Suppressor macrophage treated with lipopolysaccharide for 4 hours (primary cell): Measurements from ENCODE around the gene CCDC88C.
"Not testable (repeated sequence)": the region's sequence is repeated elsewhere in the genome, so short reads cannot be mapped to it uniquely, and the experiment has no call there.

Experiments used
- DNase-seq: peaks from one replicate; pipeline ENCODE4 v3.0.0-alpha.2; 2020

Gene CCDC88C

DNA sequence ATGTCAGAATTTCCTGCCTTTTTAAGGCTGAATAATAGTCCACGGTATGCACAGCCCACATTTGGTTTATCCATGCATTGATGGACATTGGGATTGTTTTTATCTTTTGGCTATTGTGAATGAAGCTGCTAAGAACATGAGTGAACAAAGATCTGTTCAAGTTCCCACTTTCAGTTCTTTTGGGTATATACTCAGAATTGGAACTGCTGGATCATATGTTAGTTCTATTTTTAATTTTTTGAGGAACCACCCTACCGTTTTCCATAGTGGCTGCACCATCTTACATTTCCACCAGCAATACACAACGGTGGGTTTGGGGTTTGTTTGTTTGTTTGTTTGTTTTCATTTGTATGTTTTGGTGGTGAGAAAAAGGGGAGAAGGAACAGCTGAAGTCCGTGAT, 179.5 kb downstream of the CCDC88C start:
- peak; percentile 62 for DNase-seq

DNA sequence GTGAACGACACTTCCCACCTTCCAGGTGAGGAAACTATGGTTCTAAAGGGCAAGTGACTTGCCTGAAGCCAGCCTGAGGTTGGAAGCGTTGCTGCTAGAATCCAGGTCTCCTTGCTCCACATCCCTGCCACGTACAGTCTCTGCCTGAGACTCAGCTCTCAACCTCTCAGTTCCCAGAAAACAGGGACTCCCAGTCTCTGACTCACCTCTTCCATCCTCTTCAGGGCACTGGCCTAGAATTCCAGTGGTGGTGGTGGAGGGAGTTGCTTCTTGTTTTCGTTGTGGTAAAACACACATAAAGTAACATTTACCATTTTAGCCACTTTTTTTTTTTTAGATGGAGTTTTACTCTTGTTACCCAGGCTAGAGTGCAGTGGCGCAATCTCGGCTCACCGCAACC, 180.4 kb downstream of the CCDC88C start:
- no peak for DNase-seq

DNA sequence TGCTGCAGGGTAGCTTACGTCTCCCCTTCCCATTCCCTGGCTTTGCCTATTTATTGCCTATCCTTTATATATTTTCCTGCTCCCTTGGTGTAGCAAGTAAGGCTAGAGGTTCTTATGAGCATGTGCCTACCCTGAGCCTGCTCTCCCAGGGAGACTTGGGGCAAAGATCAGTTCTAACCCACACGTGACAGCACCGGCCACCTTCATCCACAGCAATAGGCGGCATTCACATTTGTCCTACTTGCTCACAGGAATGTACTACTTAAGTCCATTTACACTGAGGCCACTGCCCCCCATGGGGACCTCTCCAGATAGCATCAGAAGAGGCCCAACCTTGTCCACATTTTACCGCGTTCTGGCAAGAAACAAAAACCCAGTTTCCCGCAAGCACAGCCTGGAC, 181.8 kb downstream of the CCDC88C start:
- DNase-seq: no peak

DNA sequence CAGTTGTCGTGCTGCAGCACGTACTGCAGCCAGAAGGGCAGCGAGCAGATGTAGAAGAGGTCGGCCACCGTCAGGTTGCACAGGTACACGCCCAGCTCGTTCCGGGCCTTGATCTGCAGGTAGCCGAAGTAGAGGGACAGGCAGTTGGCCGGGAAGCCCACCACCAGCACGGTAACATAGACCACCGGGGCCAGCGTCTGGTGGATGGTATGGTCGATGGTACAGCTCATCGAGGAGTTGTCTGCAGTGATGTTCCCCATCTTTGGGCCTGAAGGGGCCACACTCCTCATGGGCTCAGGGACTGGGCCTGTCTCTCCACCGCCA, 182.9 kb downstream of the CCDC88C start:
- no peak for DNase-seq

DNA sequence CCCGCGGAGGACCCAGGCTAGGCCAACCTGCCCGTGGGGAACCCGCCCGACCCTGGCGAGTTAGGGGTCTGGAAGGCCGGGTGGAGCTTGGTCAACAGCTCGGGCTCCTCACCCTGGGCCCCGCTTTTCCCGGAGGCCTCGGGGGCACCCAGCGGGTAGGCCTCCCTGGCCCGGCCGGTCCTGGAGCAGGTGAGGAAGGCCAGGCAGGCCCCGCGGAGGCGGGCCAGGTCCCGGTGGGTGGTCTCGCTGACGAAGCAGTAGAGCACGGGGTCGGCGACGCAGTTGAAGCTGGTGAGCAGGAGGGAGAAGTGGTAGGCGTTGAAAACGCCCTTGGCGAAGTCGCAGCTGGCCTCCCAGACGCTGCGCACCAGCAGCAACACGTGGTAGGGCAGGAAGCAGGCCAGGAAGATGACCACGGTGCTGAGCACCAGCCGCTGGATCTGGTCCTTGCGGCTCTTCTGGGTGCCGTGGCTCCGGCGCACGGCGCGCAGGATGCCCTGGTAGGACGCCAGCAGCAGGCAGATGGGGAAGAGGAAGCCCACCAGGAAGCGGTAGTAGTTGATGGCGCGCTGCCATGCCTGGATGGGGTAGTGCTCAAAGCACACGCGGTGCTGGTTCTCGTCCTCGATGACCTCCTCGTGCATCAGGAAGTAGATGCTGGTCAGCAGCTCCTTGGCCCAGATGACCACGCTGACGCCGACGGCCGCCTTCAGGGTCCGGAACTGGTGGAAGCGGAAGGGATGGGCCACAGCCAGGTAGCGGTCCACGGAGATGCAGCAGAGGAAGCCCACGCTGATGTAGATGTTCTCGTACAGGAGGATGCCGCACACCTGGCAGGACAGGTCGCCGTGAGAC, 183.5 kb downstream of the CCDC88C start:
- DNase-seq: no peak

DNA sequence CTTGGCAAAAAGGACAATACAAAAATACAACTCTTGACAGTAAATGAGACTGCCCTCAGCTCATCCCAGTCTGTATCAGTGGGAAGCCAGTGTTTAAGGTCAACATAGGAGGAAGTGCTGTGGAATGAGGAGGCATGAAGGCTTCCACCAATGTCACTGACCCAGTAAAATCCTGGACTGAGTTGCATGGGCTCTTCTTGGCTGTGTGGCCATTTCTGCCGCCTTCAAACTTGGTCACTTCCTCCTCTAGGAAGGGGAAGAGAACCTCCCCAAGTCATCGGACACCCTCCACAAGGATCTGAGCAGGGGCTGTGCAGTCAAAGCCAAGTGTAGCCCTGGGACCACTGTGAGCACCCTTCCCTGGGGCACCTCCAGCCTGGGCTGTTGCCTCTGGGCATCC, 185.0 kb downstream of the CCDC88C start:
- DNase-seq: peak; percentile 60

DNA sequence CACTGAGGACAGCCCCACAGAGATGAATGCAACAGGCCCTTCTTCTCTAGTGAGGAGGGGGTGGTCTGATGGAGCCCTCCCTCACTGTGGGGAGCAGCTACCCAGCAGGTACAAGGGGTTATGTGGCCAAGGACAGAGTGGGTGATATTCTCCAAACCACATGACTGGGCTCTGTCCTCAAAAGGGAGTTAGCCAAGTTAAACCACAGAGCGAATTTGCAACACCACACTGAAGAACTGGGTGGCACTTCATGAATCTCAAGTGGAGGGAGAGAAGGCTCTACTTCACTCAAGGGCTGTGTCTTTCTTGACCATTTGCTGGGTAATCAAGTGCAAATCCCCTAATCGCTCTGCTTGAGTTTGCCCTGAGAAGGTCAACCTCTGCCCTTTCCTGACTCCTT, 185.6 kb downstream of the CCDC88C start:
- DNase-seq: no peak

DNA sequence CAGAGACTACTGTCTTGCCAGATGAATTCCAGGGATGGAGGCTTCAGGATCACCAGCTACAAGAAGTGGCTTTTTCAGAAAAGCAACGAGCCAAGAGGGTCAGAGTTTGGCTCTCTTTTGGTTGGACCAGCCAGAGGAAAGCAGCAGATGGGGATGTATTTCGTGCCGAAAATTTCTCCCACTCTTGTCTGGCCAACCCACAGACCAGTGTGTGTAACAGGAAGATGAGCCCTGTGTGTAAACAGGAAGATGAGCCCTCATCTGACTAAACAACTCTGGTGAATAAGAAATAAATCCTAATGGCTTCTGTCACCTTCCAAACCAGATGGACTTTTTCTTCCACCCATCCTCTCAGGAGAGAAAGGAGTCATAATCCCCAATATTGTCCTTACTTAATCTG, 186.2 kb downstream of the CCDC88C start:
- peak; percentile 59 for DNase-seq

DNA sequence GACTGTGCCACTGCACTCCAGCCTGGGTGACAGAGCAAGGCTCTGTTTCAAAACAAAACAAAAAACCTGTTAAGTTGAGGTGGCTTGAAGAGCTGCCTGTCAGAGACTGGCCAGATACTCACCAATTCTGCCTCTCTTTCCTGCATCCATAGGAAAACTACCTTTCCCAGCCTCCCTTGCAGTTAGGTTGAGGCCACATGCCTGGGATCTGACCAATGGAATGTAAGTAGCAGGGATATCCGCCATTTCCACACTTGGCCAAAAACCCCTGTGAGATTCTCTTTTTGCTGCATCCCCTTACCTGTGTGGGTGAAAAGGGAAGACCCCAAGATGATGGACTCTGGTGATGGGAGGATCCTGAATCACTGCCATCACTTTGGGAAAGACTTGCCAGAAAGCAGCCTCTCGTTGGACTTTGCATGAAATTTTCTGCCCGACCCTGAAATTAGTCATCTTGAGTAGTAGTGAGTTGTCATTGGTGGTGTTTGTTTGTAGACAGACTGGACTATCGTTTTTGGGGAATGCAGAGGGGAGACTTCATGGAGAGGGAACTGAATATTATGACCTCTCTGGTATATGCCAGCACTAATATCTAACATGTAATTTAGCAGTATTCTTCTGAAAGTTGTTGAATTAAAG, 187.1 kb downstream of the CCDC88C start:
- DNase-seq: no peak

DNA sequence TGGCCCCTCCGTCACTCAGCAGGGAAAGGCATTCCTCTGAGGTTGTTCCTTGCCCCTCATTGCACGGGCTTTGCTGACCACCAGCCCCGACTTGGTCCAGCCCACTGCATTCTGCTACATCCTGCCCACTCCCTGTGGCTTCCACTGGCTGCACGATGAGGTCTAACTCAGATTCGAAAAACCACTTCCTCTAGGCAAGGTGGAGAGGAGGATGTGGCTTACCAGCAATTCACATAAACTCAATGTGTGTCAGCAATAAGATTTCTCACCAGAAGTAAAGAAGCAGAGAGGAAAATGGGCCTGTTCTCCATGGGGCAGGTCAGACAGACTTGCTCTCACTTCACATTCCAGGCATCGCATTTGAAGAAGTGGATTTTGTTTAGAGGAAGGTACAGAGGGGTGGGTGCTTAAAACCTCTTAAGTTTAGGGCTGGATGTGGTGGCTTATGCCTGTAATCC, 187.8 kb downstream of the CCDC88C start:
- peak; percentile 42 for DNase-seq

DNA sequence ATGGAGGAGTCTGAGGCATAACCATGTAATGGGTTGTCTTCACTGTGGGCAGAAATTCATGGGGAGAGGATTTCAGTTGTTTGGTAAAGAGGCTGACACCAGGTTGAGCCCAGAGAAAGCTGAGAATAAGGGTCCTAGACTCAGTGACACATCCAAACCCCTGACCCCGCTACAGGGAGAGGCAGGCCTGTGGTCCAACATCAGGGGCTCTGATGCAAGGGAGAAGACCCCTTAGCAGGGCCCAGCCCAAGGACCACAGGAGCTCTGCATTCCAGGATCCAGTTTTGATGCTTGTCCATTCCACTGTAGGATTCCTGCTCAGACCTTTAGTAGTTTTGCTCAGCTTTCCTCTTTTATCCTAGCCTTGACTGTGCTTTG, 188.6 kb downstream of the CCDC88C start:
- no peak for DNase-seq

DNA sequence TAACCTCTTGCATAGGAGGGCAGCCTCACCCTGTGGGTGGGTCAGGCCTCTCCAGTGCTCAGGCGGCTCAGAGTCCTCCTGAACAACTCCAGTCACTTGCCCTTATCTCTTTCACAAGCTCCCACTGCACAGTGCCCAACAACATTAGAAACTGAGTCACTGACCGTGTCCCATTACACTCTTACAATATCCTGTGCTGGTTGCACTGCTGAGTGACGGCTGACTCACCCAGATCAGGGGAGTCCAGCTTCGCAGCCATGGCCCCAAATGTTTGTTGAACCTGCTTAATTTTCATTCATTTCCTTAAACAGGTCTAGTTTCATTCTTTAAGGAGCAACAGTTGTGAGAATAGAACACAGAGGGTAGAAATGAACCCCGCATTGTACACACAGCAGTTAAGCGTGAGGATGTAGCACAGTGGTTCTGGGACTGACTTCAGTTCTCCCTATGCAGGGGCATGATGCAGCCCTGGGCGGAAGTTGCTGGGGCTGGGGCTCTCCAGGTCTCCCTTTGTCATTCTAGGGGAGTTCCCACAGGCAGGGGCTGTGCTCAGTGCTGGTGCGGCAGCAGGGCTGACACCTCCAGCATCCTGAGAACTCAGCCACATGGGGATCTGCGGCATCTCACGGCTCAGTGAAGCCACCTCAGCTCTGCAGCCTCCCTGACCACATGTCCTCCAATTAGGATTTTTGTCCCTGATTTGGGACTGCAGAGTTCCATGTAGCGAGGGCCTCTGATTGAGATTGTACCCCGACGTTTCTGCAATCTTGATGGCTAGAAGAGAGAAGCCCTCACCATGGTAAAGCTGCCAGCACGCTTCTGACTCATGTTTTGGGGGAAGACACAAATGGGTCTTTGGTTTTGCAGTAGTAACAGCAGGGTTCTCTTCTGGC, 189.3 kb downstream of the CCDC88C start:
- peak; percentile 57 for DNase-seq

DNA sequence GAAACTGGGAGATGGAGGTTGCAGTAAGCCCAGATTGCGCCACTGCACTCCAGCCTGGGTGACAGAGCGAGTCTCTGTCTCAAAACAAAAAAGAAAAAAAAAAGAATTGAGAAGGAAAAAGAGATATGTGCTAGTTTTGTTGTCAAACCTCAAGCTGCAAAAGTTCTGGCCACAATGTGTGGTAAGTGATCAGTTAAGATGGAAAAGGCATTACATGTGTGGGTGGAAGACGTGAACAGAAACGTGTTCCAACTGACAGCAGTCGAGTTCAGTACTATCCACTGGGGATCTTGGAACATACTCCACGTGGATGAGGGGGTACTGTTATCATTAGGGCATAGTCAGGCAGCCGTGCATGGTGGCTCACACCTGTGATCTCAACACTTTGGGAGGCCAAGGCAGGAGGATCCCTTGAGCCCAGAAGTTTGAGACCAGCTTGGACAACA, 190.4 kb downstream of the CCDC88C start:
- no peak for DNase-seq

DNA sequence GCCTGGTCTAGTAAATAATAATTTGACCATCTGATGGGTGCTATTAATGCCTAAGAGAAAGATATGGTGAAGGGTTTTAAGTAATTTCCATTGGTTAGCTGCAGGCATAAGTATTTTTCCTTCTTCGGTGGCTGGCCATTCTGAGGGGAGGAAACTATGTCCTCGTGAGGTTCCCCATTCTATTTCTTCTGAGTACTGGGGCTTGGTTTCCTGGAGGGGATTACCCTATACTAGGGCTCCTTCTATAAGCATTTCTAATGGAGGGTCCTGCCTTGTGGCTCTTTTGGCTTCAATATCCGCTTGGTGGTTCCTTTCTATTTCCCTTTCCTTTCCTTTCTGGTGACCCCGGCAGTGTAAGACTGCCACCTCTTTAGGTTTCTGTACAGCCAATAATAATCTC, 191.3 kb downstream of the CCDC88C start:
- DNase-seq: not testable (repeated sequence)

DNA sequence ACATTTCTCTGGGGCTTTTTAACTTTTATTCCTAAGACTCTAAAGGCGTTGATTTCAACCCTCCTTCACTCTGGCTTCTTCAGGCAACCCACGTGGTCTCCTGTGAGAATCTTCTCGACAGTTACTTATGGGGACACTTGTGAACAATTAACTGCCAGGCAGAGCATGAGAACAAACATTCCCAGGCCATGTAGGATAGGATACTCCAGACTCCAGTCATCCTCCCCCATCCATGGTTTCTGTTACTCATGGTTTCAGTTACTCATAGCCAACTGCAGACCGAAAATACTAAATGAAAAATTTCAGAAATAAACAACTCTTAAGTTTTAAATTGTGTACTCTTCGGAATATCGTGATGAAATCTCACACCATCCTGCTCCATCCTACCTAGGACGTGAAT, 192.6 kb downstream of the CCDC88C start:
- DNase-seq: no peak

DNA sequence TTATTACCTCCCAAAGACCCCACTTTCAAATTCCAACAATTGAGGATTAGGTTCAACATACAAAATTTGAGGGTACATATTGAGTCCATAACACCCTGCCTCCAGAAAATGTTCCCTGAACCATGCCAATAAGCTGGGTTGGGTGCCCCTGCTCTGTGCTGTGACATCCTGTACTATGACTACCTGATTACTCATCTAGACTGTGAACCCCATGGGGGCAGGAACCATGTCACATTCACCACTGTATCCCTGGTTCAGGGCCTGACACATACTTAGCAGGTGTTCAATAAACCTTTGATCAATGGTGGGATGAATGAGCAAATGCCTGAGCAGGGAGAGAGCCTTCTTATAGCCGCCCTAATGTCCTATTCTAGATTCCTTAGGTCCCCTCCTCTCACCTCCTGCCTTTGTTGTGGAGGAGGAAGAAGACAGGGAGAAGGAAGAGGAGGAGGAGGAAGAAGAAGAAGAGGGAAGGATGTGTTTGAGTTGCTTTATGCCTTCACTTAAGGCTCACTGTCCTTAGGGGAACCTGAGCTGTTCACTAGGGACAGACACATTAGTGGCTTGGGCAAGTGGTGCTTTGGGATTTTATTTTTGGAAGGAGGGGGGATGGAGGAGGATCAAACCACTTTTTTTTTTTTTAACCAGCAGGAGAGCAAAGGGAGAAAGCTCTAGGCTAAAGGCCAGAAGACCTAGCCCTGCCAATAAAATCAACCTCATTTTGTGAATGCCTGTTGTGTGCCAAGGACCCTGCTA, 194.4 kb downstream of the CCDC88C start:
- no peak for DNase-seq
